ENCODE data around the gene ARMH3.

ARMH3 gene

DNA sequence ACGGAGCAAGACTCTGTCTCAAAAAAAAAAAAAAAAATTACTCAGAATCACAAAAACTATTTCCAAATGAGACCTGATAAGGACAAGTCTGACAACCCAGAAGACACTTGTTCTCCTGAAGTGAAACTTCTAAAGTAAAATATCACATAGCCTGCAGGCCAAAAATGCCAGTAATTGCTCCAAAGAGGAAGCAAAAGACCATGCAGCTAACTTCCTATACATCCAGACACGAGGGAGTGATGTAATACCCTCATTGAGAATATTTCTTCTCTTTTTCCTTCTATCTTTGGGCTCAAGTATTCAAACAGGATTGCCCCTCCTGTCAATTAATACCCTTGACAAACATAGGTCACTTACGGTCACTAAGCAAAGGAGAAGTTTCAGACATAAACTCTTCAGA, 31.2 kb downstream of the ARMH3 start:
- Histone ChIP-seq H3K9me2 (replicated peaks; ENCODE audit: control insufficient read depth, low read length) (no peaks in the 10 kb centered on the region), H3F3A (ENCODE audit: control insufficient read depth, insufficient read depth) (no peaks in the 10 kb centered on the region), H3K9me3 (ENCODE audit: control insufficient read depth, insufficient read depth, low read length) (no peaks in the 10 kb centered on the region; the same call in 1 of the 2 replicates), H3K4me3 (ENCODE audit: low read length) (no peak overlapping the region), H3K36me3 (ENCODE audit: control insufficient read depth, low read length) (peaks cover 28% of the 10 kb centered on the region), H4K20me1 (ENCODE audit: control insufficient read depth, insufficient read depth, low read depth, low read length) (no peaks in the 10 kb centered on the region), H3K4me2 (ENCODE audit: low read length) (no peak overlapping the region), H3K27me3 (ENCODE audit: control insufficient read depth, low read length) (no peaks in the 10 kb centered on the region), H3K27ac (ENCODE audit: low read depth, low read length) (no peak overlapping the region), H3K79me2 (ENCODE audit: control insufficient read depth, low read length) (no peaks in the 10 kb centered on the region), H3K4me1 (ENCODE audit: control insufficient read depth, low read length) (no peaks in the 10 kb centered on the region)
- no peak for TF ChIP-seq EZH2phosphoT487 (IDR thresholded peaks at IDR 0.05; ENCODE audit: borderline replicate concordance, low read length)
- TF ChIP-seq, protein P1, sequence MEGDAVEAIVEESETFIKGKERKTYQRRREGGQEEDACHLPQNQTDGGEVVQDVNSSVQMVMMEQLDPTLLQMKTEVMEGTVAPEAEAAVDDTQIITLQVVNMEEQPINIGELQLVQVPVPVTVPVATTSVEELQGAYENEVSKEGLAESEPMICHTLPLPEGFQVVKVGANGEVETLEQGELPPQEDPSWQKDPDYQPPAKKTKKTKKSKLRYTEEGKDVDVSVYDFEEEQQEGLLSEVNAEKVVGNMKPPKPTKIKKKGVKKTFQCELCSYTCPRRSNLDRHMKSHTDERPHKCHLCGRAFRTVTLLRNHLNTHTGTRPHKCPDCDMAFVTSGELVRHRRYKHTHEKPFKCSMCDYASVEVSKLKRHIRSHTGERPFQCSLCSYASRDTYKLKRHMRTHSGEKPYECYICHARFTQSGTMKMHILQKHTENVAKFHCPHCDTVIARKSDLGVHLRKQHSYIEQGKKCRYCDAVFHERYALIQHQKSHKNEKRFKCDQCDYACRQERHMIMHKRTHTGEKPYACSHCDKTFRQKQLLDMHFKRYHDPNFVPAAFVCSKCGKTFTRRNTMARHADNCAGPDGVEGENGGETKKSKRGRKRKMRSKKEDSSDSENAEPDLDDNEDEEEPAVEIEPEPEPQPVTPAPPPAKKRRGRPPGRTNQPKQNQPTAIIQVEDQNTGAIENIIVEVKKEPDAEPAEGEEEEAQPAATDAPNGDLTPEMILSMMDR (IDR thresholded peaks at IDR 0.05; ENCODE audit: low read depth, low read length, poor library complexity, severe bottlenecking): no peak

- Histone ChIP-seq H3K4me2 (ENCODE audit: low read length) (no peak overlapping the region), H3K9me2 (replicated peaks; ENCODE audit: control insufficient read depth, low read length) (no peaks in the 10 kb centered on the region), H3K27ac (ENCODE audit: low read depth, low read length) (no peak overlapping the region), H4K20me1 (ENCODE audit: control insufficient read depth, insufficient read depth, low read depth, low read length) (no peaks in the 10 kb centered on the region), H3F3A (ENCODE audit: control insufficient read depth, insufficient read depth) (no peaks in the 10 kb centered on the region), H3K4me1 (ENCODE audit: control insufficient read depth, low read length) (no peaks in the 10 kb centered on the region), H3K36me3 (ENCODE audit: control insufficient read depth, low read length) (peaks cover 8% of the 10 kb centered on the region), H3K79me2 (ENCODE audit: control insufficient read depth, low read length) (no peaks in the 10 kb centered on the region), H3K27me3 (ENCODE audit: control insufficient read depth, low read length) (no peaks in the 10 kb centered on the region), H3K9me3 (ENCODE audit: control insufficient read depth, insufficient read depth, low read length) (no peaks in the 10 kb centered on the region; the same call in 1 of the 2 replicates), H3K4me3 (ENCODE audit: low read length) (no peak overlapping the region)
- TF ChIP-seq, protein P1 (IDR thresholded peaks at IDR 0.05; ENCODE audit: low read depth, low read length, poor library complexity, severe bottlenecking): no peak
- TF ChIP-seq EZH2phosphoT487 (IDR thresholded peaks at IDR 0.05; ENCODE audit: borderline replicate concordance, low read length): no peak
Observed at GRCh38 chr10:102020938-102021337, 35.0 kb downstream of the ARMH3 start.

- H3K79me2 ChIP-seq (ENCODE audit: control insufficient read depth, low read length): no peaks in the 10 kb centered on the region
- TF ChIP-seq, protein P1 (IDR thresholded peaks at IDR 0.05; ENCODE audit: low read depth, low read length, poor library complexity, severe bottlenecking): no peak
- TF ChIP-seq EZH2phosphoT487 (IDR thresholded peaks at IDR 0.05; ENCODE audit: borderline replicate concordance, low read length): no peak
- no peak overlapping the region for H3K4me2 ChIP-seq (ENCODE audit: low read length)
- no peaks in the 10 kb centered on the region for H4K20me1 ChIP-seq (ENCODE audit: control insufficient read depth, insufficient read depth, low read depth, low read length)
- H3K4me3 ChIP-seq (ENCODE audit: low read length): no peak overlapping the region
- H3F3A ChIP-seq (ENCODE audit: control insufficient read depth, insufficient read depth): no peaks in the 10 kb centered on the region
- no peaks in the 10 kb centered on the region for H3K27me3 ChIP-seq (ENCODE audit: control insufficient read depth, low read length)
- H3K4me1 ChIP-seq (ENCODE audit: control insufficient read depth, low read length): no peaks in the 10 kb centered on the region
- H3K9me2 ChIP-seq (replicated peaks; ENCODE audit: control insufficient read depth, low read length): no peaks in the 10 kb centered on the region
- H3K9me3 ChIP-seq (ENCODE audit: control insufficient read depth, insufficient read depth, low read length): no peaks in the 10 kb centered on the region; the same call in 1 of the 2 replicates
- peaks cover 4% of the 10 kb centered on the region for H3K36me3 ChIP-seq (ENCODE audit: control insufficient read depth, low read length)
- no peak overlapping the region for H3K27ac ChIP-seq (ENCODE audit: low read depth, low read length)
Observed at GRCh38 chr10:102017295-102017694, 38.7 kb downstream of the ARMH3 start.

All from DOHH2 (cell line).